ENCODE results near the gene IZUMO1.
"Not testable (repeated sequence)": the region's sequence is repeated elsewhere in the genome, so short reads cannot be mapped to it uniquely, and the experiment has no call there.

IZUMO1 gene

DNA sequence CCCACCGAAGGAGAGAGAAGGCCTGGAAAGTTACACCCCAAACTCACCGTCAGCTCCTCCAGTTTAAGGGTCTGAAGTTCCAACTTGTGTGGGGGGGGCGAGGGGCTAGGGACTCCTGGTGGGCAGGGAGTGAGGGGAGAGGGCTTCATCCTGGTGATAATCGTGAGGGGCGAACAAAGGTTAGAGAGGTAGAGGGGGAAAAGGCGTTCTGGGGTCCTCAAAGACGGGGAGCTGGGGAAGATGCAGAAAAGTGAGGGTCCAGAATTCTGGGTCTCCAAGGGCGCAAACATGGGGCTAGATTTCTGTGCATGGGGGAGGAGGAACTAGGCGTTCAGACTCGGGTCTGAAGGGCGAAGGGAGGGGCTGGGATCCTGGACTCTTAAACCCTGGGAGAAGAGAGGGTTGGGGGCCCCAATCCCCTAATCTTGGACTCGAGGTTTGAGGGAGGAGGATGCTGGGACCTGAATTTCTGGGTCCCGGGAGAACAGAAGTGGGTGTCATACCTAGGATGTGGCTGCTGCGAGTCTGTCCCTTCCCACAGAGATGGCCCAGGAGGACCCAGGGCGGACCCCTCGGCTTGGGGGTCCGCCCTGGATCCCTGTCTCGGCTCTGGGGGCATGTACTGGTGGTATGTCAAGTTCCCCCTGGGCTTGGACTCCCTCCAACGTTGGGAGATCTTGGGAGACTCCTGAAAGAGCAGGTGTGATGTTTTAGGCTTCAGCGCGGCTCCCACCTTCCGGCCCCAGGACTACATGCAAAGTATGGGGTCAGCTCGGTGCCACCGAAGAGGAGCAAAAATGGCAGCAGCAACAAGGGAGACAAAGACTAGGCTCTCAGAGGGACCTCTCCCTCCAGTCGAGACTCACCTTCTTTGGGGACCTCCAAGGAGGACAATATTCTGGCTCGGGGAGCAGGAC, 31.7 kb downstream of the IZUMO1 start:
- in situ Hi-C loops (cut with HindIII; ENCODE audit: low sequenced_read_pairs): no loop called here

GRCh38 chr19:48713864-48714755, 32.6 kb downstream of the IZUMO1 start:
- in situ Hi-C loops (cut with HindIII; ENCODE audit: low sequenced_read_pairs): no loop called here

DNA sequence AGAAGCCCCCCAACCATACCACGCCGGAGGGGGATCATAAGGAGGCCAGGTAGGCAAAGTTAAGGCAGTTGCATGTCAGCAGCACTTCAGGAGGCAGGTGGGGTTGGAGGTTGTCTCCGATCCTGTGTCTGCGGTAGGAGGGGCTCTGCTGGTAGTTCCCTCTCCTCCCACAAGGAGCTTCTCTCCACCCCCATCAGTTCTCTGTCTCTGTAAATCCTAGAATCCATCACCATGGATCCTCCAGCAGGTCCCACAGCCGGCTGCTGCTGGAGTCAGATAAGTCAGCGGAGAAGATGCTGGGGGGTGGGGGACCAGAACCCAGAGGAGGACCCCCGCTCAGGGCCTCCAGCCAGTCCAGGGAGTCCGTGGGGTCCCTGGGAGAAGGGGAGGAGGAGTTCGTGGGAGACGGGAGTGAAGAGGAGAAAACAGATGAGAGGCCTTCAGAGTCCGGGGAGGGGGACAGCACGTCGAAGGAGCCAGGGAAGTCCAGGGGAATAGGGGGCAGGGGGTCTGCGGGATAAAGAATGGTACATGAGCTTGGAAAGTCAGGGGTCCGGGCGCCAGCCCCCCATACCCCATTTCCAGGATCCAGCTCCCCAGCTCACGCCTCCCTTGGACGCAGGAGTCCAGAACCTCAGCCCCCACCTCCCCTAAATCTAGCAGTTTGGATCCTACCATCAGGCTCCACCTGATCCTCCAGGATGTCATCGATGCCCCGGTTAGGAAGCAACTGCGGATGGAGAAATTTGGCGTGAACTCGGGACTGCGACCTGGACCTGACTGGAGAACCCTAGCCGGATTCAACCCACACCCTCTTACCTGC, 33.5 kb downstream of the IZUMO1 start:
- in situ Hi-C loops (cut with HindIII; ENCODE audit: low sequenced_read_pairs): no loop called here

DNA sequence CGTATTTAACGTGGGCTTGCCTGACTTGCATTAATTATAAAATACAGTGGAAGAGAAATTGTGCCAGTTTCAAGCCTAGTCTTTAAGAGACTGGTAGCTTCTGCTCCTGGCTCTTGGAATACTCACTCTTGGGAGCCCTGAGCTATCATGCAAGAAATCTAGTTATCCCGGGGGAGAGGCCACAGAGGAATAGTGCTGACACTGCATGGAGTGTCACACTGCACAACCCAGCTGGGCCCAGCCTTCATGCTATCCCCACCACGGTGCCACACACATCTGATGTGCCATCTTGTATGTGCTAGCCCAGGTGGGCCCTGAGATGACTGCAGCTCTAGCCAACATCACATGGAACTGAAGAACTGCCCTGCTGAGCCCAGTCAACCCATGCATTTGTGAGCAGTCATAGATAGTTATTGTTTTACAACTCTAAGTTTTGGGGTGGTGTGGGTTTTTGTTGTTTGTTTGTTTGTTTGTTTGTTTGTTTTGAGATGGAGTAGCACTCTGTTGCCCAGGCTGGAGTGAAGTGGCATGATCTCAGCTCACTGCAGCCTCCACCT, 35.5 kb downstream of the IZUMO1 start:
- in situ Hi-C loops (cut with HindIII; ENCODE audit: low sequenced_read_pairs): no loop called here

DNA sequence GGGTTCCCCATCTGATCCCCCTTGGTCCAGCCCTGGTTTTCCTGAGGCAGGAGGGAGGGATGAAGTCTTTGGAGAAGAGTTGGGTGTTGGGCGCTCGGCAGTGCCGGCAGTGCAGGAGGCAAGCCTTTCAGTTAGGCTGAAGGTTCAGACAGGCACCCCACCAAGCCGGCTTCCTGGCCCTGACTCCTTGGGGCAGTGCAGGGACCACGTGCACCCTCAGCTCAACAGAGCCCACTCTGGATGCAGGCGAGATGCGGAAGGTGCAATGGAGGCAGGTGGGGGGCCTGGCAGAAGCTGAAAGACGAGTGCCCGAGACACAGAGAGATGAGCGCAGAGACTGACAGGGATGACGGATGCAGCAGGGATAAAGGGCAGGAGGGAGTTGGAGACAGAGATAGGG, 38.2 kb downstream of the IZUMO1 start:
- in situ Hi-C loops (cut with HindIII; ENCODE audit: low sequenced_read_pairs): no loop called here

GRCh38 chr19:48705431-48705830, 41.3 kb downstream of the IZUMO1 start:
- in situ Hi-C loops (cut with HindIII; ENCODE audit: low sequenced_read_pairs): no loop called here

DNA sequence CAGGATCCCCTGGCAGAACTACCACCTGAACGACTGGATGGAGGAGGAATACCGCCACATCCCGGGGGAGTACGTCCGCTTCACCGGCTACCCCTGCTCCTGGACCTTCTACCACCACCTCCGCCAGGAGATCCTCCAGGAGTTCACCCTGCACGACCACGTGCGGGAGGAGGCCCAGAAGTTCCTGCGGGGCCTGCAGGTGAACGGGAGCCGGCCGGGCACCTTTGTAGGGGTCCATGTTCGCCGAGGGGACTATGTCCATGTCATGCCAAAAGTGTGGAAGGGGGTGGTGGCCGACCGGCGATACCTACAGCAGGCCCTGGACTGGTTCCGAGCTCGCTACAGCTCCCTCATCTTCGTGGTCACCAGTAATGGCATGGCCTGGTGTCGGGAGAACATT, 43.4 kb downstream of the IZUMO1 start:
- in situ Hi-C loops (cut with HindIII; ENCODE audit: low sequenced_read_pairs): no loop called here

- in situ Hi-C loops (cut with HindIII; ENCODE audit: low sequenced_read_pairs): no loop called here
Observed at GRCh38 chr19:48702701-48703100, 44.0 kb downstream of the IZUMO1 start.

DNA sequence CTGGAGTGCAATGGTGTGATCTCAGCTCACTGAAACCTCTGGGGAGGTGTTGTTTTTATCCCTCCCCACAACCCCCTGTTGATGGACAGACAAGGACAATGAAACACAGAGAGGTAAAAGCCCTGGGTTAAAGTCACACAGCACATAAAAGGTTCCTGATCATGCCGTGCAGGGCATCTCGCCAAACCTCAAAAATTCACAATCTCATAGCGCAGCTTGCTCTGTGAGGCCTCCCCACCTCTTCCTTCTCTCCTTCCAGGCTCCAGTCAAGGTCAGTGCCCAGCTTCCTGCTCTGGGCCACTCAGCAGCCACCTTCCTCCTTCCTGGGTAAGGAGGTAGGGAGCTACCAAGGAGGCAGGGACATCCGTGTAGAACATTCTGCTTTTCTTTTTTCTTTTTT, 48.7 kb downstream of the IZUMO1 start:
- in situ Hi-C loops (cut with HindIII; ENCODE audit: low sequenced_read_pairs): no loop called here

- in situ Hi-C loops (cut with HindIII; ENCODE audit: low sequenced_read_pairs): no loop called here
Observed at GRCh38 chr19:48696353-48697010, 50.2 kb downstream of the IZUMO1 start.

- in situ Hi-C loops (cut with HindIII; ENCODE audit: low sequenced_read_pairs): no loop called here
Observed at GRCh38 chr19:48695743-48696352, 50.9 kb downstream of the IZUMO1 start, which contains the start of gene FUT2. FUT2 (plus strand) TSS chr19:48695971; CDS start chr19:48702957, 6,986 bp downstream.

- in situ Hi-C loops (cut with HindIII; ENCODE audit: low sequenced_read_pairs): not testable (repeated sequence)
Observed at GRCh38 chr19:48693629-48694028, 53.1 kb downstream of the IZUMO1 start.

All from endothelial cell of hepatic sinusoid (primary cell).